OCI-LY3 (cell line): ENCODE results near the gene IHH.

Source experiments
- CTCF ChIP-seq: fragments of 200-600, 300-600 bp; sonication (generic); IDR thresholded peaks from 2 replicates; pipeline ENCODE4 v1.5.1; 2014; ENCODE audit warnings: antibody characterized with exemption, low read length, low read depth
- EZH2phosphoT487 ChIP-seq: fragments of 200-600 bp; shearing (Covaris generic); IDR thresholded peaks from 2 replicates; pipeline ENCODE4 v1.6.1; 2018; ENCODE audit warnings: antibody characterized with exemption, mixed run types, low read depth

GRCh38 chr2:219042157-219042556 lies 18.6 kb downstream of the IHH start:
- TF ChIP-seq CTCF: no peak
- TF ChIP-seq EZH2phosphoT487: no peak
